ENCODE data around the gene GRAMD2B.

Gene GRAMD2B

GRCh38 chr5:126398791-126399190 is 24.4 kb upstream of the GRAMD2B start:
- TF ChIP-seq CTCF (conservative IDR thresholded peaks at IDR 0.05): no peak
- no peak overlapping the region for H3K27ac ChIP-seq

GRCh38 chr5:126400621-126401251 is 22.5 kb upstream of the GRAMD2B start:
- TF ChIP-seq CTCF (conservative IDR thresholded peaks at IDR 0.05): no peak
- no peak overlapping the region for H3K27ac ChIP-seq

- no peak overlapping the region for H3K27ac ChIP-seq
- TF ChIP-seq CTCF (conservative IDR thresholded peaks at IDR 0.05): no peak
These were observed 20.3 kb upstream of the GRAMD2B start for GRCh38 chr5:126402621-126403555.

GRCh38 chr5:126403876-126404275 is 19.3 kb upstream of the GRAMD2B start:
- no peak overlapping the region for H3K27ac ChIP-seq
- no peak for TF ChIP-seq CTCF (conservative IDR thresholded peaks at IDR 0.05)

GRCh38 chr5:126410623-126411022 is 12.6 kb upstream of the GRAMD2B start:
- TF ChIP-seq CTCF (conservative IDR thresholded peaks at IDR 0.05): no peak
- H3K27ac ChIP-seq: no peak overlapping the region

- H3K27ac ChIP-seq: no peak overlapping the region
- no peak for TF ChIP-seq CTCF (conservative IDR thresholded peaks at IDR 0.05)
These were observed 9.4 kb upstream of the GRAMD2B start for GRCh38 chr5:126413856-126414255.

GRCh38 chr5:126414874-126415502 is 8.2 kb upstream of the GRAMD2B start:
- TF ChIP-seq CTCF (conservative IDR thresholded peaks at IDR 0.05): no peak

More at GRCh38 chr5:126414874-126415502, 8.2 kb upstream of the GRAMD2B start:
- no peak overlapping the region for H3K27ac ChIP-seq

Data from VCaP (cell line).